ENCODE results near the gene SCN4A.
"Not testable (repeated sequence)": the region's sequence is repeated elsewhere in the genome, so short reads cannot be mapped to it uniquely, and the experiment has no call there.

Gene SCN4A

DNA sequence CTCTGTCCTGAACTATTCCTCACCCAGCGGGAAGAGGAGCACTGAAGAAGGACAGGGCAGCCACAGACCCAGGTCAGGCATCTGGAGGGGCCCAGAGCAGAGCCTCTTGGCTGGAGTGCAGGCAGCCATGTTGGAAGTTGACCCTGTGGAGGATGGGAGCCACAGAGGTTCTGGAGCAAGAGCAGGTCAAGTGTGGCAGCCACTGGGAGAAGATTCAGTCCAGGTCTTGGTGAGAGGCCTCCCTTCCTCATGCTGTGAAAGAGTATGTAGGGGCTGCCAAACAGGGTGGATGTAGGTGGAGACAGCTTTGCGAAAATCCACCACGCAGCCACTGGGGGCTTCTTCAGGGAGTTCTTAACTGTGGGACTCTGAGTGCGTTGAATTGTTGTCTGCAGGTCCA, 40.0 kb downstream of the SCN4A start:
- no peak for DNase-seq

DNA sequence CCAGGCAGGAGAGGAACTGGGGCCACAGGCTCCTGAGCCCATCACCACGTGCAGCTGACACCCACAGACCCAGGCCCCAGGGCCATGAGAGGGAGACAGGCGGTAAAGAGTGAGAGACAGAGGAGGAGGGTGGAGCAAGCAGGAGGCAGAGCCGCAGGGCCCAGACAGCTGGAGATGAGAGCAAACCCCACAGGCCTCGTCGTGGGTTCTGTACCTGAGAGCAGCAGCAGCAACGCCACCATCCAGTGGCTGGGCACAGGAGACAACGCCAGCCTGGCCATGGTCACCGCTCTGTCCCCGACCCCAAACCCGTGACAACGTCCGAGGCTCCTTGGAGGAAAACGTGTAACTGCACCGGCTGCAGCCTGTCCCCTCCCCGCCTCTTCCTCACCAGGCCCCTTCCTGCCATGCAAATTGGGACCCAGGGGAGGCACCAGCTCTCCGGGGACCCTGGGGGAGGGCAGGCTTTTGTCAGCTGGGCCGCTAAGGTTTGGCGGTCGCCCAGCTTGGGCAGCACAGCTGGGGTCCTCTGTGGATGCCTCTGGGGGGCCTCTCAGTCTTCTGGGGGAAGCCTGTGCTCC, 40.6 kb downstream of the SCN4A start, which contains the start of gene CD79B:
CD79B (minus strand) TSS at position 351 of the 581 bp plus-strand sequence; CDS start at position 281, 70 bp downstream.
- no peak for DNase-seq

DNA sequence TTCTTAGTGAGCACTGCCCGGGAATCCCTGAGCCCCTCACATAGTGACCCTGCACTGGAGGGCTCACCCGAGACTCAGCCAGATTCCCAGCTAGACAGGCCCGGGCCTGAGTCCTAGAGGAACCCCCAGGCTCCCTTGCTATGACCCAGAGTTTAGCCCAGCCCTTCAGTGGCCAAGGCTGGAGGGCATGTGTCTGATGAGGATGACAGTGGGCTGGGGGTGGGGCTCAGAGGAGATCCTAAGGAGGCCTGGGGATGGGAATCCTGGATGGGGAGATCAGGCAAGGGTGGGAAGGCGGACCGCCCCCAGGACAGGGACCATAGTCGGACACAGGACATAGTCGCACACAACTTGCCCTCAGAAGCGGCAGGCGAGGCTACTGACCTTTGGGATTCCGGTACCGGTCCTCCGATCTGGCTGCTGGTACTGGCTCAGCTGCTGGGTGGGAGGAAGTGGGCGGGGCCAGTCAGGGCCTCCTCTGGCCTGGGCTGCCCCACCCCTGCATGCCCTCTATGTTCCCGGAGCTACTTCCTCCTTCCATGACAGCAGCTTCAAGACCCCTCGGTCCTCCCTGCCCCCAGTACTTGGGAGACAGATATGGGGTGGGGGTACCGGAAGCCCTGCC, 41.7 kb downstream of the SCN4A start:
- DNase-seq: no peak

DNA sequence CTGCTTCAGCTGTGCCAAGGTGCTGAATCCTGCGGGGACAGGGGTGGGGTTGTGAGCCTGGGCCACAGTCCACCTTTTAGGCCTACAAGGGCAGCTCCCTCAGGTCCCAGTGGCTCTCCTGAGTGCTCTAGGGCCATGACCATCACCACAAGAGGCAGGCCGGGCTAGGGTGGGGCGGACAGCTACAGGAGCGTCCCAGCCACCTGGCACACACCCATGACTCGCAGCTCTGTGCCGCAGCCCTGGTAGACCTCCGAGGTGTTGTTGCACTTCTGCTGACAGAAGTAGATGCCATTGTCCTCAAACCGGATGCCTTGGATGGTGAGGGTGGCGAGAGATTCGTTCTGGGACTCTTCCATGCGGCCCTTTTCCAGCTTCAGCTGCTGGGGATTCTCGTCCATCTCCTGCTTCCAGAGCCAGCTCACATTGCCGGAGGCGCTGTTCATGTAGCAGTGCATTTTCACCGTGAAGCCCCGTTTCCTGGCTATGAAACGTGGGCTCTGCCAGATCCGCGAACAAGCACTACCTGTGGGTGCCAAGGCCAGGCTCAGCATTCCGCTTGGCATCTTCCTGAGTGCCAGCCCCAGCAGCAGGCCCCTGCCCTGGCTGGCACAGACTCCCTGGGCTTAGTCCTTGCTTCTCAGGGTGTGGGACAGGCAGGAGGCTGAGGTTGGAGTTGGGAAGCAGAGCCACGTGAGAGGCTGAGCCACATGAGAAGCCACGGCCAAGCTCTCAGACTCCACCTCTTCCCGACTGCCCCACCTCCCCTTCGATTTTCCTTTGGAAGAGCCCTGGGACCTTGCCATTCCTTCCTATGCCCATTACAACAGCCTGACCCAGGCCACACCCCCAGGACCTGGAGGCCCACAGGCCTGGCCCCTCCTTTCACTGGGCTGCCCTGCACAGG, 42.6 kb downstream of the SCN4A start:
- no peak for DNase-seq

DNA sequence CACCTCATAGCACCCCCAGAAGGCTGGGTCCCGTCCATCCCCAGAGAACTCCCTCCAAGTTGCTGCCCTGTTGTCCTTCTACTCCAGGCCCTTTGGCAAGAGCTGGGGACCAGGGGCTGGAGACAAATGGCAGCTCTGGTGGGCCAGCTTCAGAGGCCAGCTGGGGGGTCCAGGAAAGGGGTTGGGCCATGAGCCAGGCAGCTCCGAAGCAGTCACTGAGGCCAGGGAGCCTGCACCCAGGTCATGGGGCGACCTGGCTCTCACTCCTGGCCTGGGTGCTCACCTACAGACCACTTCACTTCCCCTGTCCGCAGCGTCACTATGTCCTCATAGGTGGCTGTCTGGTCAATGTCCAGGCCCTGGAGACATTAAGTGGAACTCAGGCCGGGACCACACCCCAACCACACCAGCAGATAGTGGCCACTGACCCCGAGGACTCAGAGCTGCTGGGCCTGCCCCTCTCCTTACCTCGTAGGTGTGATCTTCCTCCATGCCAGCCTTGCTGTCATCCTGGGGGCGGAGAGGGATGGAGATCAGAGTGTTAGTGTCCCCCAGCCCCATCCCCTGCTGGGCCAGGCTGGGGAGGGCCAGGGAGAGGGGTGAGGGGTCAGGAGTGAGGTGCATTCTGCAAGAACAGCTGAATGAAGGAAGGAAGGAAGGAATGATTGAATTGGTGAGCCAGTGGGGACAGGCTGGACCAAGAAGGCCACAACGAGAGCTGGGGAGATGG, 43.6 kb downstream of the SCN4A start:
- DNase-seq: no peak

DNA sequence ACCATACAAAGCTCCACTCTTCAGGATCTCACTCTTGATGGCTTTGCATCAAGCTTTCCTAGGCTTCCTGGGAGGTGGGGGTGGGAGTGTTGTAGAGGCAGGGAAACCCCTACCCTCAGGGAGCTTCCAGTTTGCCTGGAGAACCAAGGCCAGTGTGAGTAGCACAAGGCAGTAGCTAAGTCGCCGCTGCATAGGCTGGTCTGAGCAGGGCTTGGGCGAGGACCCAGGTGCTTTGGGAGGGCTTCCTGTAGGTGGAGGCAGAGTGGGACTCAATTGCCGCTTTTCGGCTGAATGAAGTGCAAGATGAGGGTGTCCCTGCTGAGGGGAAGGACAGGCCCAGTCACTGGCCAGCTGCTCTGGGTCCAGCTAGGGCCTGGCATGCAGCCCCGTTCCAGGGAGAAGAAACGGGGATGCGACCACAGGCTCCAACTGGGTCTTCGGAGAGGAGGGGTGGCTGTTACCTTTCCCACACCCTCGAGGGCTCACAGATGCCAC, 44.5 kb downstream of the SCN4A start:
- no peak for DNase-seq

DNA sequence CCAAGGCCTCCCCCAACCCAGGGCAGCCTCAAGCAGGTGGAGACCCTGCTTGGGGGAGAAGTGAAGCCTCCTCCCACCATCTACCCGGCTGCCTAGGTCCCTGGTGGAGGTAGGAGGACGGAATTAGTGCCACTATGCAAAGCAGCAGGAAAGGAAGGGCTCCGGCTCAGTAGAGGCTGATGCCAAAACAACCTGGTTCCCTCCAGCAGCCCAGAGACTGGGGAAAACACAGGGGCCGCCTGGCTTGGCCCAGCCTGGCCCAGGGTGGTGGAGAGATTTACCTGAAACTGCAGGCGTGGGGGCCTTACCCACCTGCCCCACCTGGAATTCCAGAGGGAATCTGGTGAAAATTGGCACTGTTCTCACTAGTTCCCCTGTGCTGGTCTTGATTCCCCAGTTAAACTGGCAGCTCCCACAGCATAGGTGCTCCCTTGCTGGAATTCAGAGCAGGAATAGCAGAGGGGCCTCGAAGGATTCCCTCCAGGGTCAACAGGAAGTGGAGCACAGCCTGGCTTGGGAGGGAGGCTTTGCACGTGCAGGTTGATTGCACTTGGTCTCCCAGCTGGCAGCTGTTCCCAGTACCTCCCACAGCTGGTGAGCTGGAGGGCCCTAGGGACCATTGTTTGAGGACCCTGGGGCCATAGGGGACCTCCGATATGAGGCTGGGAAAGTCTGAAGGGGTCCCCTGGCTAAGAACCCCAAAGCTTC, 45.1 kb downstream of the SCN4A start:
- peak; percentile 25 for DNase-seq

DNA sequence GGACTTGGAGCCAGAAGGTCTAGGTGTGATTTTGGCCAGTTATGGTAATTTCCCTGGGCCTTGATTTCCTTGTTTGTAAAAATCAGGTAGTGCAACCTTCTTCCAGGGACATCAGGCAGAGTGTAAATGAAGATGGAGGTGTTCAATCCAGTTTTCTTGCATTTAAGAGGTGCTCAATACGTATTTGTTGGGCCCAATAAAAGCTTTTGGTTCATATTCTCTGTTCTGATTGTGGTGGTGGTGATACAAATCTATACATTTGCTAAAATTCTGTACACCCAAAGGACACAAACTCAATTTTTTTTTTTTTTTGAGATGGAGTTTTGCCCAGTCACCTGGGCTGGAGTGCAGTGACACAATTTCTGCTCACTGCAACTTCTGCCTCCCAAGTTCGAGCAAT, 46.6 kb downstream of the SCN4A start:
- DNase-seq: no peak

DNA sequence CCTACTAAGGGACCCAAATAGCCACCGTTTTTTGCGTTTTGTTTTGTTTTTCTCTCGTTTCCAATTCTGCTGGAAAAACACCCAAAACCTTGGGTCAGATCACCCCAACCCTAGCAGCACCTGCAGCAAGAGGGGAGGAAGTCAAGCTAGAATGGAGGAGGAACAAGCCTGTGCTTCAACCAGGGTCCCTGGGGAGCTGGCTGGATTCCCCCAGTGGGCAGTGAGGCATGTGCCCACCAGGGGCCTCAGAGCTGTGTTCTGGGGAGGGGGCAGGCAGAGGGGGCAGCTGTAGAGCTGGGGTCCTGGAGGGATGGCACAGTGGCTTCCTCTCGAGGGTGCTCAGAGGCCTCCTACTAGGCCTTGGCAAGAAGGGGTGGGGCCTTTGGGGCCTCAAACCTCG, 47.1 kb downstream of the SCN4A start:
- DNase-seq: no peak

DNA sequence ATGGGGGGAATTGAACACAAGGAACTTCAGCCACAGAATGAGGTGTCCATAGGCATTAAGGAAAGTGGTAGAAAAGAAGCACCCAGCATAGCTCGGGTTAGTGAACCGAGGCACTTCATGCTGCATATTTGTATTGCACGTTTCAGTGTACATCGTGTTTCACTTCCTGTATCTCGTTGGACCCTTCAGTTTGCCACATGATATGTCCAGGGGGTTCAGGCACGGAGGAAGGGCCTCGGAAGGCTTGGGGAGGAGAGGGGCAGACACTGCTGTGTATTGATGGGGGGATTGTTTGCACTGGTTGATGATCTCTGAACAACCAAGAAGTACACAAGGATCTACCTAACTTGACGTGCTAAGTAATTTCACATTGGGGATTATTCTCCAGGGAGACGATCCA, 50.3 kb downstream of the SCN4A start:
- not testable (repeated sequence) for DNase-seq

DNA sequence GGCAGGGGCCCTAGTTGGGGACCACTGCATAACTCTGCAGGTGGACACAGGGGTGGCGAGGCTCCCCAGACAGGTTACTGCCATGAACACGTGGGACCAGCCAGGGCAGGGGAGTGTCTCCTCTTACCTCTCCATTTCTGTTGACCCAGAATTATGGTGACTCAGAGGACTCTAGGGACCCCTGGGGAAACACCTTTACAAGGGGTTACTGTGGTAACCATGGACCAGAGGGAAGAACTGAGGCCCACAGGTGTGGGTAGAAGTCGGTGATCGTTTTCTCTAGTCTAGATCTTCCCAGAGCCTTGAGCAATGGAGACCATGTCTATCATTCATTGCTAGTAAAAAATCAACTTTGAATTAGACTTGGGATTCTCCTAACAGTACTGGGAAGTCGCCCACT, 51.9 kb downstream of the SCN4A start:
- peak; percentile 27 for DNase-seq

DNA sequence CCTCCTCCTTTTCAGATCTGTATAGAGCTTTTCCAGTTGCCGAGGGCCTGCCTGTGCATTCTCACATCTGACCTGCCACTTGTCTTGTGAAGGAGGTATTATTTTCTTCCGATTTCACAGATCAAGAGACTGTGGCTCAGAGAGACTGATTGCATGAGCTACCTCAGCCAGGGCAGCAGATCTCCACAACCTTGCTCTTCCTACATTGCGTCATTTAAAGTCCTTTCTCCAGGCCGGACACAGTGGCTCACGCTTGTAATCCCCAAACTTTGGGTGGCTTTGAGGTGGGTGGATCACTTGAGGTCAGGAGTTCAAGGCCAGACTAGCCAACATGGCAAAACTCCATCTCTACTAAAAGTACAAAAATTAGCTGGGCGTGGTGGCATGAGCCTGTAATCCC, 52.7 kb downstream of the SCN4A start:
- DNase-seq: not testable (repeated sequence)

DNA sequence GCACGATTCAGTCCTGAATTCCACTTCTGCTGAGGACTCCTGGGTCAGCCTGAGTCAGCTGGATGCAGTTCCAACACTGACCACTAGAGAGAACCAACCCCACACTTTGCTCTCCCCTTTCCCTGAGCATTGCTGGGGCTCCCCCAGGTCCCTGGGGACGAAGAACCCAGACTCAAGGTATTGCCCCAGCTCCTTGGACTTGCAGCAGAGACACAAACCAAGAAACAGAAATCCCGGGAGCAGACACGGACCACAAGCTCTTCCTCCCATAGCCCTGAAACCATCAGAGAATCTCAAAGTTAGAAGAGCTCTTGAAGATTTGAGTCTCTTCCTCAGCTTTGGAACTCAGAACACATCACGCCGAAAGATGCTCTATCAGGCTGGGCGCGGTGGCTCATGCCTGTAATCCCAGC, 53.4 kb downstream of the SCN4A start:
- peak; percentile 62 for DNase-seq

DNA sequence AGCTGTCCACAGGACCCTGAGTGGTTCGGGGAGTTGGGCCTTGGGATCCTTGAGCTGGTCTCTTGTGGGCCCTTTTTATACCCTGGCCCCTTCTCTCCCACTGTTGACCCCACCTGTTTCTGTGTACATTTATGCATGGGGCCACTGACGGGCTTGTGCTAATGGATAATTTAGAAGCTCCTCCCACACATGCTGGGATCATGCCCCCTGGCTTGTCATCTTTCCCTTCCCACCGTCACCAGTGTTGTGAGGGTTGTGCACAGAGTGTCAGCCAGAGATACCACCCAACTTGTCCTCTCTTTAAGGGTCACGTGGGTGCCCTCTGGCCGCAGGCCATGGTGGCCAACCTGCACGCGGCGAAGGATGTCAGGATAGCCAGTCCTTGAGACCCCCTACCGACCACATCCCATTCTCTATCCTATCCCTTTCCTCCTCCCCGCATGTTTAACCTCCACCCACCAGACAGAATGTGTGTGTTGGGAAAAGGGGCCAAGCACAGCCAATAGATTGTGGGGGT, 53.9 kb downstream of the SCN4A start, which contains the start of gene GH1:
GH1 (minus strand) TSS at position 51 of the 517 bp plus-strand sequence. CDS start 63 bp downstream, outside the sequence.
- not testable (repeated sequence) for DNase-seq

DNA sequence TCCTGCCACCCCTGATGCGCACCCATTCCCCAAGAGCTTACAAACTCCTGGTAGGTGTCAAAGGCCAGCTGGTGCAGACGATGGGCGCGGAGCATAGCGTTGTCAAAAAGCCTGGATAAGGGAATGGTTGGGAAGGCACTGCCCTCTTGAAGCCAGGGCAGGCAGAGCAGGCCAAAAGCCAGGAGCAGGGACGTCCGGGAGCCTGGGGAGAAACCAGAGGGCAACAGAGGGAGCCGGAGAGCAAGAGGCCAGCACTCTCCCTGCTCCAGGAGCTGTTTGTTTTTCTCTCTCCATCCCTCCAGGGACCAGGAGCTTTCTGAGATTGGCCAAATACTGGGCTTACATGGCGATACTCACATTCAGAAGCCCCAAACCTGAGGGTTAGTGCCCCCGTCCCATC, 54.4 kb downstream of the SCN4A start:
- DNase-seq: no peak

DNA sequence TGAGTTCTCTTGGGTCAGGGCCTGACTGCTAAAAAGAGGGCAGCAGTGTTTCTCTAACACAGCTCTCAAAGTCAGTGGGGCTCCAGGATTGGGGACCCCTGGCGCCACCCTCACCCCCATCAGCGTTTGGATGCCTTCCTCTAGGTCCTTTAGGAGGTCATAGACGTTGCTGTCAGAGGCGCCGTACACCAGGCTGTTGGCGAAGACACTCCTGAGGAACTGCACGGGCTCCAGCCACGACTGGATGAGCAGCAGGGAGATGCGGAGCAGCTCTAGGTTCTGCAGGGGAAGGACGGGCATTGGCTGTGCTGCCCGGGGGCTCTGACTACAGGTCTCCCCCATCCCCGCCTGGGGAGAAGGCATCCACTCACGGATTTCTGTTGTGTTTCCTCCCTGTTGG, 55.1 kb downstream of the SCN4A start:
- DNase-seq: no peak

DNA sequence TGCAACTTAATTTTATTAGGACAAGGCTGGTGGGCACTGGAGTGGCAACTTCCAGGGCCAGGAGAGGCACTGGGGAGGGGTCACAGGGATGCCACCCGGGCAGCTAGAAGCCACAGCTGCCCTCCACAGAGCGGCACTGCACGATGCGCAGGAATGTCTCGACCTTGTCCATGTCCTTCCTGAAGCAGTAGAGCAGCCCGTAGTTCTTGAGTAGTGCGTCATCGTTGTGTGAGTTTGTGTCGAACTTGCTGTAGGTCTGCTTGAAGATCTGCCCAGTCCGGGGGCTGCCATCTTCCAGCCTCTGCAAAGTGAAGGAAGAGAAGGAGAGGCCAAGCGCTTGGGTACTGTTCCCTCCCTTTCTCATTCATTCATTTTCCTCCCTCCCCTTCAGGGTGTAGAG, 55.5 kb downstream of the SCN4A start:
- DNase-seq: not testable (repeated sequence)

DNA sequence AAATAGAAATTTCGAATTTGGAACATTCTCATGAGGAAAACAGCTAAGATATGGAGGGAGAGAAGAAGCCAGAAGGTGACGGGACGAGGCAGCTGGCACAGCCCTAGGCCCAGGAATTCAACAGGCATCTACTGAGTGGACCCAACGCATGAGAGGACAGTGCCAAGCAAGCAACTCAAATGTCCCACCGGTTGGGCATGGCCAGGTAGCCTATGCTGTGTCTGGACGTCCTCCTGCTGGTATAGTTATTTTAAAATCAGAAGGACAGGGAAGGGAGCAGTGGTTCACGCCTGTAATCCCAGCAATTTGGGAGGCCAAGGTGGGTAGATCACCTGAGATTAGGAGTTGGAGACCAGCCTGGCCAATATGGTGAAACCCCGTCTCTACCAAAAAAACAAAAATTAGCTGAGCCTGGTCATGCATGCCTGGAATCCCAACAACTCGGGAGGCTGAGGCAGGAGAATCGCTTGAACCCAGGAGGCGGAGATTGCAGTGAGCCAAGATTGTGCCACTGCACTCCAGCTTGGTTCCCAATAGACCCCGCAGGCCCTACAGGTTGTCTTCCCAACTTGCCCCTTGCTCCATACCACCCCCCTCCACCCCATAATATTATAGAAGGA, 56.0 kb downstream of the SCN4A start:
- DNase-seq: no peak

DNA sequence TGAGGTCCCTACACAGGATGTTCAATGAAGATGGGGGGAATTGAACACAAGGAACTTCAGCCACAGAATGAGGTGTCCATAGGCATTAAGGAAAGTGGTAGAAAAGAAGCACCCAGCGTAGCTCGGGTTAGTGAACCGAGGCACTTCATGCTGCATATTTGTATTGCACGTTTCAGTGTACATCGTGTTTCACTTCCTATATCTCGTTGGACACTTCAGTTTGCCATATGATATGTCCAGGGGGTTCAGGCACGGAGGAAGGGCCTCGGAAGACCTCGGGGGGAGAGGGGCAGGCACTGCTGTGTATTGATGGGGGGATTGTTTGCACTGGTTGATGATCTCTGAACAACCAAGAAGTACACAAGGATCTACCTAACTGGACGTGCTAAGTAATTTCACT, 57.0 kb downstream of the SCN4A start:
- not testable (repeated sequence) for DNase-seq

DNA sequence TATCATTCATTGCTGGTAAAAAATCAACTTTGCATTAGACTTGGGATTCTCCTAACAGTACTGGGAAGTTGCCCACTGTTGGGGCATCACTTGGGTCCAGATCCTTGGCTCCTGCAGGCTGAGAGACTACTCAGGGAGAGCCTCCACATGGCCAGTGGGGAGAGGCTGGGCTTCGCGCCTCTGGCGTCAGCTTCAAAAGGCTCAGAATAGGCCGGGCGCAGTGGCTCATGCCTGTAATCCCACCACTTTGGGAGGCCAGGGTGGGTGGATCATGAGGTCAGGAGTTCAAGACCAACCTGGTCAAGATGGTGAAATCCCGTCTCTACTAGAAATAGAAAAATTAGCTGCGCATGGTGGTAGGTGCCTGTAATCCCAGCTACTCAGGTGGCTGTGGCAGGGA, 58.2 kb downstream of the SCN4A start:
- DNase-seq: no peak

DNA sequence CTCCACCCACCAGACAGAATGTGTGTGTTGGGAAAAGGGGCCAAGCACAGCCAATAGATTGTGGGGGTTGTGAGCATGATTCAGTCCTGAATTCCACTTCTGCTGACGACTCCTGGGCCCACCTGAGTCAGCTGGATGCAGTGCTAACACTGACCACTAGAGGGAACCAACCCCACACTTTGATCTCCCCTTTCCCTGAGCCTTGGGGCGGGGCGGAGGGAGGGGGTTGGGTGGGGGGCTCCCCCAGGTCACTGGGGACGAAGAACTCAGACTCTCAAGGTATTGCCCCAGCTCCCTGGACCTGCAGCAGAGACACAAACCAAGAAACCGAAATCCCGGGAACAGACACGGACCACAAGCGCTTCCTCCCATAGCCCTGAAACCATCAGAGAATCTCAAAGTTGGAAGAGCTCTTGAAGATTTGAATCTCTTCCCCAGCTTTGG, 61.0 kb downstream of the SCN4A start:
- peak; percentile 43 for DNase-seq

Measured in NCI-H69 (cell line).